ENCODE data around the gene APOL3.

GRCh38 chr22:36191106-36191836, 30.7 kb upstream of the APOL3 start:
- TF ChIP-seq CTCF (IDR thresholded peaks at IDR 0.05; ENCODE audit: extremely low read depth in 1 of 2, insufficient read depth in 1 of 2, low read depth in 1 of 2, low read length in 2 of 2) (no peak), EZH2 (IDR thresholded peaks at IDR 0.05; ENCODE audit: borderline replicate concordance, low read depth, low read length, severe bottlenecking) (no peak), GATA2 (IDR thresholded peaks at IDR 0.05; ENCODE audit: insufficient read depth, insufficient read length, low read depth, low read length) (no peak), POLR2A (IDR thresholded peaks at IDR 0.05; ENCODE audit: low read depth, low read length) (no peak), POLR2AphosphoS5 (IDR thresholded peaks at IDR 0.05; ENCODE audit: insufficient read depth, low read depth, low read length) (no peak), MAX (IDR thresholded peaks at IDR 0.05; ENCODE audit: insufficient read depth, insufficient read length) (no peak), FOS (IDR thresholded peaks at IDR 0.05; ENCODE audit: borderline replicate concordance, insufficient read depth, low read length) (no peak)

Measured in endothelial cell of umbilical vein (primary cell).